ENCODE measurements around the gene ADAMTS2.

DNA sequence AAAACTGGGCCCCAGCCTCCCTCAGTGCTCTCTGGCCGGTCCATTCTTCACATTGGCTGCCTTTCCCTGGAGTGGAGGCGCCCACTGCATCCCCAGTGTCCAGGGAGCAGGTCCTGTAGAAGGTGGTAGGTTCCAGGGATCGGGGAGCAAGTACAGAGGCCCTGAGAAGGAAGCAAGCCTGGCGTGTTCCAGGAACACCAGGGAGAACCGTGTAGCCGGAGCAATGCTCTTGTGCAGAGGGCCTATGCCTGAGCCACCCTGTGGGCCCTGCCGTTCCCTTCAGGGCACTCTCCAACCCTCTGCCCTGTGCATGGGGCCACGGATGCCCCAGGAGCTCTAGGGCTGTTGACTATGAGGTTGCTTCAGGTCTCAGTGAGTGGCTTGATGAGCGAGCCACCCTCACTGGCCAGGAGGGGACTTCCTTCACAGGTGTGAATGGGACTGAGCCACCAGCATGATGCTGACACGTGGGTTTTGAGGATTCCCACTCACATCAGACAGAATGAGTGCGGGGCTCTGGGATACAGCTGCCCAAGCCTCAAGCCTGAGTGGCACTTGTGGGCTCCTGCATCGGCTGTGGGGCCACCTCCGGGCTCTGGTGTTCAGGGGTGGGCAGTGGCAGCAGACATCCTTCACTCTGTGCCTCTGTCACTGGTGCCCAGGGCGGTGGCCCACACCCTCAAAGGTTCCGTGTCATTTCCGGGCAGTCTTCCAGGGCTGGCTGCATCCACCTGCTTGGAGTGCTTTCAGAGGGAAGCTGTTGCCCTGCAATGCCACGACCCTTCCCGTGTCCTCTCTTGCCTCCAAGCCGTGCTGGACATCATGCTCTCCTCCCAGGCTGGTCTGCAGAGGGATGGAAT is 54.4 kb downstream of the ADAMTS2 start:
- TF ChIP-seq, protein P1, sequence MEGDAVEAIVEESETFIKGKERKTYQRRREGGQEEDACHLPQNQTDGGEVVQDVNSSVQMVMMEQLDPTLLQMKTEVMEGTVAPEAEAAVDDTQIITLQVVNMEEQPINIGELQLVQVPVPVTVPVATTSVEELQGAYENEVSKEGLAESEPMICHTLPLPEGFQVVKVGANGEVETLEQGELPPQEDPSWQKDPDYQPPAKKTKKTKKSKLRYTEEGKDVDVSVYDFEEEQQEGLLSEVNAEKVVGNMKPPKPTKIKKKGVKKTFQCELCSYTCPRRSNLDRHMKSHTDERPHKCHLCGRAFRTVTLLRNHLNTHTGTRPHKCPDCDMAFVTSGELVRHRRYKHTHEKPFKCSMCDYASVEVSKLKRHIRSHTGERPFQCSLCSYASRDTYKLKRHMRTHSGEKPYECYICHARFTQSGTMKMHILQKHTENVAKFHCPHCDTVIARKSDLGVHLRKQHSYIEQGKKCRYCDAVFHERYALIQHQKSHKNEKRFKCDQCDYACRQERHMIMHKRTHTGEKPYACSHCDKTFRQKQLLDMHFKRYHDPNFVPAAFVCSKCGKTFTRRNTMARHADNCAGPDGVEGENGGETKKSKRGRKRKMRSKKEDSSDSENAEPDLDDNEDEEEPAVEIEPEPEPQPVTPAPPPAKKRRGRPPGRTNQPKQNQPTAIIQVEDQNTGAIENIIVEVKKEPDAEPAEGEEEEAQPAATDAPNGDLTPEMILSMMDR (IDR thresholded peaks at IDR 0.05; ENCODE audit: extremely low read depth in 1 of 2, insufficient read depth in 1 of 2, low read depth in 1 of 2, low read length in 2 of 2), result no peak
- TF ChIP-seq EZH2 (IDR thresholded peaks at IDR 0.05; ENCODE audit: borderline replicate concordance, low read depth, low read length, severe bottlenecking) (no peak), POLR2A (IDR thresholded peaks at IDR 0.05; ENCODE audit: low read depth, low read length) (no peak), POLR2AphosphoS5 (IDR thresholded peaks at IDR 0.05; ENCODE audit: insufficient read depth, low read depth, low read length) (no peak)
